Glomerular endothelial cell (primary cell): Measurements from ENCODE around the gene WIPF3. TPM values are rescaled to one million over a fixed set of nuclear protein-coding genes. Genes with fewer than 3 reads are reported as not detected.

Experiments used
- DNase-seq: peaks from one replicate; pipeline ENCODE4 v3.0.0-alpha.2; 2011; ENCODE audit warnings: low read depth, low spot score; ENCODE audit errors: extremely low read depth
- total RNA-seq: library from RNA; depleted of rRNA; stranded (reverse); fragments of >200 nt; gene quantifications from 2 replicates; pipeline ENCODE4 v1.2.3, GENCODE V29; 2015

Gene WIPF3
- total RNA-seq, 1 donor from 2014 or later, result not detected

DNA sequence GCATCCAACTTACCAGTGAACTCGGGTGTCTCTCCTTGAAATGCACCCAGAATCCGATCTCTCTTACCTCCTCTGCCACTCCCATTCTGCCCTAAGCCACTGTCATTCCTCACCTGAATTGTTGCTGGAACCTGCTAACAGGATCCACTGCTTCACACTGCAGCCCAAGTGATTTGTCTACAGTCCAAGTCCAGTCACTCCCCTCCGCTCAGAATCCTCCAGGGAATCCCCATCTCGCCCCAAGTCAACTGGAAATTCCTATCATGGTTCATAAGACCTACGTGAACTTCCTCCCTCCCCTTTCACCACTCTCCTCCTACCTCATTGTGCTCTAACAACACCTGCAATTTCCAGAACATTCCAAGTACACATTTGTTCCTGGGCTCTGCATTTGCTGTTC, 92.0 kb downstream of the WIPF3 start:
- no peak for DNase-seq

DNA sequence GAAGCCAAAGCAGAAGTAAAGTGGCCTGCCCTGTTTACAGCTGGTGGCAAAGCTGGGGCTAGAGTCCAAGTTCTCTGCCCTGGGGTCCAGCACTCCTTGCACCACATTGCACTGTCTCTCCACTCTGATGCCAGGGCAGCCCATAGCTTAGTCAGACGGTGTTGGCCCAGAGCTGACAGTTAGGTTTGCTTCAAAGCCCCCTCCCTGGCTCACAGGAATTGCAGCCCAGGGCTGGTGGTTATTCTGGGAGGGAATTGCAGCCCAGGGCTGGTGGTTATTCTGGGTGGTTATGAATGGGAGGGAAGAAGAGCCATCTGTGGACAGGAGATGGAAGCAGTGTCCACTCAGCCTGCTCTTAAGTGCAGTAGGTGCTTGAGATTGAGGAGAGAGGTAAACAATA, 94.4 kb downstream of the WIPF3 start:
- DNase-seq, result no peak

DNA sequence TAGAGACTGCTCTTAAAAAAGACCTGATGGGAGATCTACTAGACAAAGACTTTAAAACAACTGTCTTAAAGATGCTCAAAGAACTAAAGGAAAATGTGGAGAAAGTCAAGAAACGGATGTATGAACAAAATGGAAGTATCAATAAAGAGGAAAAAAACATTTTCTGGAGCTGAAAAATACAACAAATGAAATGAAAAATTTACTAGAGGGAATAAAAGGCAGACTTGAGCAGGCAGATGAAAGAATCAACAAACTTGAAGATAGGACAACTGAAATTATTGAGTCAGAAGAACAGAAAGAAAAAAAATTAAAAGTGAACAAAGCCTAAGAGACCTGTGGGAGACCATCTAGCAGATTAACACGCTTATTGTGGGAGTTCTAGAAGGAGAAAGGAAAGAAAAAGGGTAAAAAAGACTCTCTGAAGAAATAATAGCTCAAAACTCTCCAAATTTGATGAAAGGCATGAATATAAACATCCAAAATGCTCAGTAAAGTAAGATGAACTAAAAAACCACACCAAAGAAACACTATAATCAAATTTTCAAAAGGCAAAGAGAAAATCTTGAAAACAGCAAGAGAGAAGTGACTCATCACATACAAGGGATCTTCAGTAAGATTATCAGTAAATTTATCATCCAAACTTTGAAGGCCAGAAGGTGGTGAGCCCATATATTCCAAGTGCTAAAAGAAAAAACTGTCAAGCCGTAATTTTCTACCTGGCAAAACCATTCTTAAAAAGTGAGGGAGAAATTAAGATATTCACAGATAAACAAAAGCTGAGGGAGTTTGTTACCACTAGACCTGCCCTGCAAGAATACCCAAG, 100.1 kb downstream of the WIPF3 start:
- DNase-seq, result no peak

DNA sequence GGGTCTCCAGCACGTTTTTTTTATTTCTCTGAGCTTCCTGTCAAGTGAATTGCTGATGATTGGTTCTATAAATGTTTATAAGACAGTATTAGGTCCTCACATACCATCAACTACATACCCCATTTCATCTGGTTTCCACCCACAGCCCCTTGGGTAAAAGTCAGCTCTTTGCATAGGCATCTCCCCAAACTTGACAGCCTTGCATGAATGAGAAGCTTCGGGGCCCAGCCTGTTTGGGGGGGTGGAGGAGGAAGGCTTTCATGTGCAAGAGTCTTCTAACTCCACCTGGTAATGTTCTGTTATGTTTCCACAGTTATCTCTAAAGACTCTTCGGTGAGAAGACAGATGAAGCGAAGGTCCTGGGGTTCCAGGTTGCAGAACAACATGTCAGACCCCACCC, 107.9 kb downstream of the WIPF3 start:
- DNase-seq, result no peak

DNA sequence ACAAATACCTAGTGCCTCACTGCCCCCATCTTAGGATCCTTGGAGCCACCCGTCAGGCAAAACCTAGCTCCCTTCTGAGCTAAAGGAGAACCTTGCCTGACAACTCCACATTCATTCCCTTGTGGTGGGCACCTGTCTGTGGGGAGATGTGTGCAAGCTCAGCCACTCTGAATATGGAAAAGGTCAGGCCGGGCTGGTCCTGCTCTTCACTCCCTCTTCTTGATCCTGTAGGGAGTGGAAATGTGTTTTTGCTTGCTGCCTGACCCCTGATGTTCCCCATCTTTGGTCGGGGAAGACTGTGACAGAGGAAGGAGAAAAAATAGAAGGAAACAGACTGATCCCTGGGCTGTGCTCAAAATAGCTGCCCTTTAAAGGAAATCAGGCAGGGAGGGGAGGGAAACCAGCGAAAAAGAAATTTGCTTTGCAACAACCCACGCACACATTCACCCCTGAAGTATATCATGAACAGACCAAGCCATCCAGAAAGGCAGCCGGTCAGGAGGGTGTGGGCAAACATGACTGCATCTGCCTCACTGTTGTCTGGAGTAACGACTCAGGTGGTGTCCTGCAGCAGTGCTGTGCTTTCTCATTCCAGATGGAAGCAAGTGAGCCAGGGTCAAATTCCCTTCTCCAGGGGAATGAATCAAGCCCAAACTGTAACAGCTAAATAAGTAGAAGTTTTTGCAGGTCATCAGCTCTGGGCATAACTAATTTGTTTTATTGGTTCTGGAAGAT, 109.3 kb downstream of the WIPF3 start:
- DNase-seq, result no peak

DNA sequence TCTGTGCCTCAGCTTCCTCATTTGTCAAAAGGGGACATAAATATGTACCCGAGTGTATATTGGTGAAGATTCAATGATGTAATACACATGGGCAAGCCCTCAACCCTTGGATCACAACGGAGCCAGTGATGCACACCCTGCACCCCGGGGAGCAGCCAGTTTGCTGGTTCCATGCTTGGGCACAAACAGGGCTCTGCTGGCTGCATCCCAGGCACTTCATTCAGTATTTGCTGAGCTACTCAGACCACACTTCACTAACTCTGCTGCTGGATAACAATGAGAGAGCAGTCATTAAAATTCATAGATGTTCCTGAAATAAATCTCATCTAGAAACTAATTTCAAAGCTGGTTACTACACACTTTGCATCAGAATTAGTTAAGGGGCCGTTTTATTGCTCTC, 111.3 kb downstream of the WIPF3 start:
- no peak for DNase-seq

DNA sequence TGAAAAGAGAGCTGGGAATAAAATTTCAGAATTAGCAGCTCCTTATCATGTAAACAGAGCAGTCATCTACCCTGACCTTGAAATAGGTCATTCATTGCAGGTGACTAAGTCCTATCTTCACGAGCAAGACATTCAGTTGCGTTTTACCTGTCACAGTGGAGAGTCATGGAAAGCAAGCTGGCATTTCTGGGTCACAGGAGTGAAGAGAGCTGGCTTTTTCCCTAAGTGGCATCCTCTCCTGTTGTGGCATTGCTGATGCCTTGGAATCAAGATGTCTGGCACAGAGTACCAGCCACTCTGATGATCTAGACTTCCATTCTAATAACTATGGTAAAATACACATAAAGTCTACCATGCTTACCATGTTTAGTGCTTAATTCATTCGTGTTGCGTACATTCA, 112.5 kb downstream of the WIPF3 start:
- no peak for DNase-seq

DNA sequence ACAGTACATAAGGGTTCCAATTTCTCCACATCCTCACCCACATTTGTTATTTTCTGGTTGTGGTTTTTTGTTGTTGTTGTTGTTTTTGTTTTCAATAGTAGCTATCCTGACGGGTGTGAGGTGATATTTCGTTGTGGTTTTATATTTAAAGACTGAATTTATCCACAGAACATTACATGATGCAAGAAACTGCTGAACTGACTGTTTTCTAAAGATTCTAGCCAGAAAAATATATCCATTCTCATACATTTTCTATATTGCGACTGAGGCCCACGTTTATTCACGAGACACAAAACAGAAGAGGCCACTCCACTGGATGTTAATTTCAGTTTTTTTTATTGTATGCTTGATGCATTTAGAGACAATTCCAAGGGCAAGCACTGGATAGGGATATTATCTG, 113.5 kb downstream of the WIPF3 start:
- DNase-seq, result no peak

DNA sequence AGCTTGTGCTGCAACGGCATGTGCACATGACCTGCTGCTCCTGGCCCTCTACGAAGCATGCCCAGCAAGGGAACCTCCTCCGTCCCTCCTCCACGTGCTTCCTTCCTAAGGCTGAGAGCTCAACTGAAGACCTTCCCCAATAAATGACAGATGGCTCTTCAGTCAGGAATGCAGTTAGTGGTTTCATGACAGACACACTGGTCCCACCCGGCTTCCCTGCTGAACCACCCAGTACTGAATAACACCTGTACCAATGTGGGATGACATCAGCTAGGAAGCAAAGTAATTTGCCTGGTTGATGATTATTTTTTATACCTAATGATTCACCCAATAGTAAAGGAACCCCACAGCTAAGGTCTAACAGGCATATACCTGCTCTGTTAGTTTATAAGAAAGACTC, 114.2 kb downstream of the WIPF3 start:
- DNase-seq, result no peak

DNA sequence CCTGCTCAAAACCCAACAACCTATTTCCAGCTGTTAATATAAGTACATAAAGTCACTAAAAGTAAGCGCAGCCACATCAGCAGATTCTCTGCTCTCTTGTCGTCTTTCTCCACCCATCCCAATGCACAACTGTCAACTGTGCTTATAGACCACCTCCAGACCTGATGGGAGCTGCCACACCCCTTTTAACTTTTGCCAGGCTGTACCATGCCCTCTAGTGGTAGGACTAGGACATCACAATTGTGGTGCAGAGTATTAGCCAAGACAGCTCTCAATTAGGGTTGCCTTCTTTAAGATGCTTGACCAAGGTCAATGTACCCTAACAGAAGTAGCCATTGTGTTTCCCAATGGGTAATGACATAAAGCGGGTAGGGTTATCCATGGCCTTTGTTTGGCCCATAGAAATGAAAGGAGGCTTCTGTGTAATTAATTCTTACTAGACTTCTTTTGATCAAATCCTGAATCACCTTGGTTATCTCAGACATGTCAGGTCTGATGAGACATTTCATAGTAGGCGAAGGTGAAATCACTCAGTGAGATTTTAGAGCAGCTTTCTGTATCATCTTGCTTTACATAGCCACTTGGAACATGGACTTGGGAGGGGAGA, 115.2 kb downstream of the WIPF3 start:
- peak; percentile 29 for DNase-seq

DNA sequence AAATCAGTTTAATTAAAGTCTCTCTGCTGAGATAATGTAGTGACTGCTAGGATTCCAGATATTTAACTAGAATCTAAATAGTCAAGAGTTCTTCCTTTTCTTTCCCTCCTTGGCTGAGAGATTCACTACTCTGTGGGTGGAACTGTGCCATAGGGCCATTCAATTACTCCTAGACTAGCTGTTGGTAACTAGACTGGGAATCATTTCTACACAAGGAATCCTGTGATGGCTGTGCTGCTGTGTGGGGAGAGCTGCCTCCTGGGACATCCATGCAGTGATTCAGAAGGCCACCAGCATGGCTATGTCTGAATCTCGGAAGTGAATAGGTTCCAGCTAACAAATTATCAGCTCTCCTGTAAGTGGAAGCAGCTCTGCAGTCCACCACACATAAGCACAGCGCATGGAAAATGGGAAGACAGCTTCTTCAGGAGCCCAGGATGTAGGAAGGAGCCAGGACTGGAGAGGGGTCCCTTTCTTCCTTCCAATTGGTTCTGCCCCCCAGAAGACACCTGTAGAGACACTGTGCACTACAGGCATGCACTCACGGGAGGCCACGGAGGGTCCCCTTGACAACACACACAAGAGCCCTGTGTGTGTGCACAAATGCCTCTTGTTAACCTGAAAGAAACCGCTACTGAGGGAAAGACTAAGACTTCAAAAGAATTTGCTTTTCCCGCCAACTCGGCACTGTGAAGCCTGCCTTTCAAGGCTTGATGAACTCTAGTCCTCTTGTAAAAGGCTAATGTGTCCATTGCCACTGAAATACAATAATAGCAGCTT, 116.8 kb downstream of the WIPF3 start:
- no peak for DNase-seq

DNA sequence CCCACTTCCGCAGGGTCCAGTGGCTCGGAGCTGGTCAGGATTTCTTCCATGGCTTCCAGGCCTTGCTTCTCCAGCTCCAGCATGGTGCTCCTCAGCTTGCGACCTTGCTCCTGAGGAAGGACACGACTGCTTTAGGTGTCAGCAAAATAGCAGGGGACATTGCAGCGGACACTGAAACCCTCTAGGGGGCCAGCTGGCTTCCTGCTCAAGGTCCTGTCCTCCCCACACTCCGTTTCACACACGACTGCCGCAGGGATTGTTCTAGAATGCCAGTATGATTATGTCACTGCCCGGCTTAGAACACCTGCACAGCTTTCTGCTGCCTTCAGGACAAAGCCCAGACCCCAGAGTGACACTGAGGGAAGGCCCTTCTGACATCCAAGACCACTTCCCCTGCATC, 117.7 kb downstream of the WIPF3 start:
- no peak for DNase-seq

DNA sequence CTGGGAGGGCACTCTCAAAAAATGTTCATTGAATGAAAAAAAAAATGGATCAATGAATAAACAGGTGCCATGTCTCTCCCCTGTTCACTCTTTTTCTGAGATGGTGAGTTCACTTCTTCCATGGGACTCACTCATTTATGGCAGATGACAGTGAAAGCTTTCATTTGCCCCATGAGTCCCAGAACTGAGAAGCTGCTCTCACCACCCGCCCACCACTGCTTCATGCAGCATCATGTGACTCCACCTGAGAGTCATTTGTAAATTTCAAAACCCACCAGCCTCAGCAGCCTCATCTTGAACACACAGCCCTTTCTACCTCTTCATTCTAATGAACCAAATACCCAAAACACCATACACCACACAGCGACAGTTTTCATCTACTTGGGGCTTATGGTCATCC, 118.4 kb downstream of the WIPF3 start:
- no peak for DNase-seq

DNA sequence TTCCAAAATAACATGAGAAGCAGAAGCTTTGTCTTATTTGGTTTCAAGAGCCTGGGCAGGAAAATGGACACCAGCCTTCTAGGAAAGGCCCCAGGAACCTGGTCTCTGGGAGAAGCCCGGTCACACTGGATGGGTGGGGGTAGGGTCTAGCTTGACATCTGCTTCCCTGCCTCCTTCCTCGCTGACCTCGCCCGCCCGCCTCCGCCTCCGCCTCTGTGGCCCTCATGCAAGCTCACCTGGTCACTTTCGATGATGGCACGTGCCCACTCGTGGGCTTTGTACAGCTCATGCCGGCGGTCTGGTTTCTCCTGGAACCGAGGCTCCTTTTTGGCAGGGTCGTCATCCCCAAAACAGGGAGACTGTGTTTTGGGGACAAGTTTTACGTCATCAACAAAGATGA, 119.9 kb downstream of the WIPF3 start:
- DNase-seq, result no peak

DNA sequence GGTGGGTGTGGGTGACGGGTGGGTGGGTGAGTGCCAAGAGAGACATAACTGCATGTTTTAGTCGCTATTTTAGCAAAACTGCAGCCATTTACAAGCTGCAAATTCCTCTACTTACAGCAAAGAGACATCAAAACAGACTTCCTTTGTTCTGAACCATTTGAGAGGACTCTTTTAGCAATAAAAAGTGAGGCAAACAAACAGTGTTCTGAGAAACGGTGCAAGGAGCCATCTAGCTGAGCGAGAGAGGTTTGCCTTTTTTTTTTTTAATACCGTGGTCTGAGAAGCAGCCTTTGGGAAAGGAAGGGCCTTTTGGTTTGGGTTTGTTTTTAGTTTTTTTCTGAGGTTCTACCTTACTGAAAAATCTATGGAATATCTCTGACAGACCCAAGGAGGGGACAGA, 120.4 kb downstream of the WIPF3 start:
- DNase-seq, result no peak

DNA sequence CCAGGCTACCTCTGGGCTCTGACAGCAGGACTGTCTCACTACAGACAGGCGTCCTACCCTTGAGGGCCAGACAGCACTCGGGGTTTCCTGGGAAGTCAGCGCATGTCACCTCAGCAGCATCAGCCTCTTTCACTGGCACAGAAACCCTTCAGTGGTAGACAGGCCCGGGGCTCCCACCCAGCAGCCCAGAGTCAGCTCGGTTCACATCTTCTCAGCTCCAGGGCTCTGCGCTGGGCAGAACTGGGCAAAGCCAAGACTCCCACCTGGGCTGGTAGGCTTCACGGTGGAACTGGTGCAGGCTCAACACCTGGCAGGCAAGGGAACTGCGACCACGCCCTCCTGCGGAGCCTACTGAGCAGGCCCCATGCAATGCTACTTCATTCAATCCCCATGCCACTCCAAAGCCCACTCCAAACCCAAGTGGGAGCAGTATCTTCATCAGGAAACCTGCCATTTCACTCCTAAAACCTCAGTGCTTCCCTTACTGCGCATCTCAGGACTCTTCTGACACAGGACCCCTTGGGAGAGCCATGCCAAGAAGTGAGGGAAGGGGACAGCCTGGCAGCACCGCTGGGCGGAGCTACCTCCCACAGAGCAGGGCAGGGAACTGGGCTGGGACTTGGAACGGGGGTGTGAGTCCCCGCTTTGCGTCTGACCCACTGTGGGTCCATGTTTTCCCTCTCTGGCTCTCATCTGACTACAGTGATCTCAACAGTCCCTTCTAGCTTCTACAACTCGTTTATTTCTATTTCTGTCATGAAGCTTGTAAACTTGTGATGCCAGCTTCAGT, 122.9 kb downstream of the WIPF3 start:
- no peak for DNase-seq

DNA sequence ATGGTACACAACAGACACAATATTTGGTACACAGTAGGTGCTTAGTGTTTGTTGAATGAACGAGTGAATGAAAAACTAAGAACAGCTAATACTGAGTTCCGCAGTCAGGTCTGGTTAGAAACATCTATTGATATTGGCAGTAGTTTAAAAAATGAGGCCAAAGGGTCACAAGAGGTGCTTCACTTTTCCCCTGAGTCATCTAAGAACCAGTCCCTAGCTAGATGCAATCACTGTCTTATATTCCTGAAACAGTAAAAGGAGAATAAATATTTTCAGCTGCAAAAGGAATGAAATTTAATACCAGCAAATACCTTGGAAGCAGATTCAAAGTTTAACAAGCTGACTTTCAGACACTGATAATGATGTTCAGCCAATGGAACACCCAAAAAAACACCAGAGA, 128.8 kb downstream of the WIPF3 start:
- DNase-seq, result no peak

DNA sequence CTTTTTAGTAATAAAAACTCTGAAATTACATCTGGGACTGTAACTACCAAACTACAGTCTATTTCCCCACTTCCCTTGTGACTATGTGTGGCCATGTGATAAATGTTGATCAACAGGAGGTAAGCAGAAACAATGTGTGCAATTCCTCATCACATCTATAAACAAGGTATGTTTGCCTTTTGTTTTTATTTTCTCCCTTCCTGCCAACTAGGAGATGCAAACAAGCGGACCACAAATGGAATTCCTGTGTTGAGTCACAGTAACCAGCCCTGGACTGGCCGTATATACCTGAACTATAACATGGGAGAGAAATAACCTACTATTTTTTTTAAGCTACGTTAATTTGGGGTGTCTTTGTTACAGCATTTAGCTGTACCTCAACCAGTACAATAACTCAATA, 130.8 kb downstream of the WIPF3 start:
- DNase-seq, result no peak

DNA sequence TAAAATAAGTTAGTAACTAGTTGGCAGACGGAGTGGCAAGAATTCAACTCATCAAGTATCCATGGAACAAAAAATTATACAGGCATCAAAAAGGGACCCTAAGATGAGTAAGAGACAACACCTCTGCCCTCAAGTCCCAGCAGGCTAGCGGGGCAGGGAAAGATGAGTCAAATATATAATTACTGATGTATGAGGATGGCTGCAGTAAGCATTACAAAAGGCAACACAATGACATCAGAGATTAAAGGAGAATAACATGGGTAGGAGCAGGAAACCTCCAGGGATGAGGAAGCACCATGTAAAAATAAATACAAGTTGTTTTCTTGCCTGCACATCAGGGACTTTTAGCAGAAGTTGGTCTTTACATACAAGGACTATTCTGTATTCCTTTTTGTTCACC, 133.9 kb downstream of the WIPF3 start:
- DNase-seq, result no peak

DNA sequence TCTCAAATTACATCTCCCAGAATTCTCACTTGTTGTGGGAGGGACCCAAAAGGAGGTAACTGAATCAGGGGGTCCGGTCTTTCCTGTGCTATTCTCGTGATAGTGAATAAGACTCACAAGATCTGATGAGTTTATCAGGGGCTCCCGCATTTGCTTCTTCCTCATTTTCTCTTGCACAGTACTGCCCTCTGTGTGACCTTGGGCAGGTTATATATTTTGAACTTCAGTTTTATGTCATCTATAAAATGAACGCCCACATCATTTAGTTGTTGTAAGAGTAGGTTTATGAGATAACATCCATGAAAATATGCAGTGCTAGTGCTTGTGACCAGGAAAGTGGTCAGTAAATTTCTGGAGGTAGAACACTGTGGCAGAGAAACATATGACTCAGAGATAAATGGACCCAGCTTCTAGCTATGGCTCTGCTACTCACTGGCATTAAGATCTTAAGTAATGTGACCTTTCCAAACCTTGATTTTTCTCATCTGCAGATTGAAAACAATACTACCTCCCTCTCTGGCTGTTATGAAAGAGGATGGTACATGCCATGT, 139.0 kb downstream of the WIPF3 start:
- no peak for DNase-seq
